GM23248 (cell line): ENCODE data around the gene PRH2. TPM values are rescaled to one million over a fixed set of nuclear protein-coding genes. Genes with fewer than 3 reads are reported as not detected.

ENCODE experiments used
- DNase-seq: peaks from one replicate; pipeline ENCODE4 v3.0.0-alpha.2; 2015
- H2AFZ ChIP-seq: fragments of 200-600 bp; sonication (generic); 2 replicates; pipeline ENCODE4 v1.6.1; 2016; ENCODE audit warnings: antibody characterized with exemption
- H3F3A ChIP-seq: fragments of 200-600 bp; sonication (generic); 2 replicates; pipeline ENCODE4 v1.6.1; 2016; ENCODE audit warnings: mild to moderate bottlenecking, antibody characterized with exemption, mixed run types; ENCODE audit not compliant: insufficient read depth
- H3K27ac ChIP-seq: fragments of 200-600 bp; sonication (generic); 2 replicates; pipeline ENCODE4 v1.5.1; 2016; ENCODE audit warnings: mild to moderate bottlenecking
- H3K27me3 ChIP-seq: fragments of 200-600 bp; sonication (generic); replicated peaks from 2 replicates; pipeline ENCODE4 v1.6.1; 2016; ENCODE audit warnings: mild to moderate bottlenecking; ENCODE audit not compliant: insufficient read depth
- H3K36me3 ChIP-seq: fragments of 200-600 bp; sonication (generic); 2 replicates; pipeline ENCODE4 v1.6.1; 2016; ENCODE audit warnings: low read depth, mild to moderate bottlenecking
- H3K4me1 ChIP-seq: fragments of 200-600 bp; sonication (generic); 2 replicates; pipeline ENCODE4 v1.6.1; 2016; ENCODE audit warnings: mild to moderate bottlenecking; ENCODE audit not compliant: insufficient read depth
- H3K4me2 ChIP-seq: fragments of 200-600 bp; sonication (generic); one replicate; pipeline ENCODE4 v1.6.1; 2016; ENCODE audit warnings: mild to moderate bottlenecking; ENCODE audit not compliant: unreplicated experiment
- H3K4me3 ChIP-seq: fragments of 200-600 bp; sonication (generic); 2 replicates; pipeline ENCODE4 v1.5.1; 2016; ENCODE audit warnings: mild to moderate bottlenecking
- H3K79me2 ChIP-seq: fragments of 200-600 bp; sonication (generic); 2 replicates; pipeline ENCODE4 v1.6.1; 2016; ENCODE audit warnings: mild to moderate bottlenecking; ENCODE audit not compliant: insufficient read depth
- H3K9ac ChIP-seq: fragments of 200-600 bp; sonication (generic); 2 replicates; pipeline ENCODE4 v1.6.1; 2016; ENCODE audit warnings: mild to moderate bottlenecking
- H3K9me2 ChIP-seq: fragments of 200-600 bp; sonication (generic); 2 replicates; pipeline ENCODE4 v1.6.1; 2016; ENCODE audit warnings: mixed run types, mild to moderate bottlenecking, moderate library complexity; ENCODE audit not compliant: insufficient read depth
- H3K9me3 ChIP-seq: fragments of 200-600 bp; sonication (generic); one replicate; pipeline ENCODE4 v1.6.1; 2017; ENCODE audit warnings: low read depth
- H4K20me1 ChIP-seq: fragments of 200-600 bp; sonication (generic); 2 replicates; pipeline ENCODE4 v1.6.0; 2016; ENCODE audit not compliant: insufficient read depth
- EZH2 ChIP-seq: fragments of 200-600 bp; sonication (generic); IDR thresholded peaks from 2 replicates; pipeline ENCODE4 v1.6.1; 2018; ENCODE audit warnings: antibody characterized with exemption, mild to moderate bottlenecking; ENCODE audit not compliant: insufficient read depth, poor library complexity, severe bottlenecking
- EZH2phosphoT487 ChIP-seq: fragments of 200-600 bp; sonication (generic); IDR thresholded peaks from 2 replicates; pipeline ENCODE4 v1.6.1; 2018; ENCODE audit warnings: antibody characterized with exemption, moderate library complexity, mild to moderate bottlenecking, low read depth; ENCODE audit not compliant: insufficient read depth
- WGBS, 2 experiments: methylation state at CpG; one replicate each; pipeline ENCODE4 v1.1.6; 2015 to 2017; ENCODE audit warnings: low lambda C conversion rate in 2 of 2, low coverage in 1 of 2; ENCODE audit errors: missing lambda C conversion rate in 2 of 2; 5-methylcytosine and 5-hydroxymethylcytosine counted together
- in situ Hi-C: fragments of 300-500 bp; cut with MboI; formaldehyde crosslinking; loops from 2 replicates; pipeline ENCODE4 v1.15.0; 2020
- polyA plus RNA-seq: library from polyadenylated mRNA; unstranded; fragments of >200 nt; fragmentation: Nextera tagmentation; extraction: Ambion mirVana; gene quantifications from 2 replicates; pipeline ENCODE4 v1.2.1, GENCODE V29; 2016
- total RNA-seq: library from RNA; depleted of rRNA; stranded (reverse); fragments of >200 nt; shearing (Covaris generic); gene quantifications from 2 replicates; pipeline ENCODE4 v1.2.3, GENCODE V29; 2014

The PRH2 gene
- total and polyA plus RNA-seq, 2 experiments from 2014 or later = 0.53 TPM; not detected in 1

DNA sequence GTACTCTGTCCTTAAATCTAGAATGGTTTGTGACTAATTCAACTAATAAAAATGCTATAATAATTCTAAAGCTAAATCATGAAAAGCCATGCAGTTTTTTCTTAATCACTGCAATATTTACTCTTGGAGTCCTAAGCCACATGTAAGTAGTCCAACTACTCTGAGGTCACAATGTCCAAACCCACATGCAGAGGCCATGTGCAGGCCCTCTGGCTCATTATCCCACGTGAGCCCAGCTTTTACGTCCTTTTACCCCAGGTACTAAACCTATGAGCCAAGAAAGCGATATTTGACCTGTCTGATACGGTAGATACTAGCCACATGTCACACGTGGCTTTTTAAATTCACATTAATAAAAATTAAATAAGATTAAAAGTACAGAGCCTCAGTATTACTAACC is 32.2 kb upstream of the PRH2 start:
- H3K9me3 ChIP-seq = no peaks in the 10 kb centered on the region
- no peak for DNase-seq
- H3K9ac ChIP-seq = no peak overlapping the region
- no peak overlapping the region for H2AFZ ChIP-seq
- no peak overlapping the region for H3K4me3 ChIP-seq
- H3K4me1 ChIP-seq = no peaks in the 10 kb centered on the region
- no peaks in the 10 kb centered on the region for H3K27me3 ChIP-seq
- in situ Hi-C loops = no loop called here
- H3K4me2 ChIP-seq = no peak overlapping the region
- no peak overlapping the region for H3K27ac ChIP-seq
- 88% methylated on average over 5 of the region's 5 CpGs for WGBS, 2 experiments
- H3K9me2 ChIP-seq = no peaks in the 10 kb centered on the region
- TF ChIP-seq EZH2phosphoT487 = no peak
- TF ChIP-seq EZH2 = no peak
- H3F3A ChIP-seq = no peaks in the 10 kb centered on the region
- H3K36me3 ChIP-seq = no peaks in the 10 kb centered on the region
- no peaks in the 10 kb centered on the region for H3K79me2 ChIP-seq
- H4K20me1 ChIP-seq = no peaks in the 10 kb centered on the region

GRCh38 chr12:10900530-10900929 is 28.5 kb upstream of the PRH2 start:
- Histone ChIP-seq H3K9me2 (no peaks in the 10 kb centered on the region), H3K4me3 (no peak overlapping the region), H3K27me3 (no peaks in the 10 kb centered on the region), H4K20me1 (no peaks in the 10 kb centered on the region), H2AFZ (no peak overlapping the region), H3K9me3 (no peaks in the 10 kb centered on the region), H3K4me2 (no peak overlapping the region), H3K79me2 (no peaks in the 10 kb centered on the region), H3F3A (no peaks in the 10 kb centered on the region), H3K27ac (no peak overlapping the region), H3K36me3 (no peaks in the 10 kb centered on the region), H3K4me1 (no peaks in the 10 kb centered on the region), H3K9ac (no peak overlapping the region)
- DNase-seq = no peak
- no peak for TF ChIP-seq EZH2phosphoT487
- TF ChIP-seq EZH2 = no peak
- in situ Hi-C loops = no loop called here
- WGBS, 2 experiments = 82 to 86% methylated on average over 1 of the region's 1 CpG

GRCh38 chr12:10900972-10901371 is 28.1 kb upstream of the PRH2 start:
- in situ Hi-C loops = no loop called here
- TF ChIP-seq EZH2 (no peak), EZH2phosphoT487 (no peak)
- no peaks in the 10 kb centered on the region for H3F3A ChIP-seq
- WGBS, 2 experiments = 69 to 91% methylated on average over 1 of the region's 1 CpG
- no peaks in the 10 kb centered on the region for H4K20me1 ChIP-seq
- H3K9me3 ChIP-seq = no peaks in the 10 kb centered on the region
- no peaks in the 10 kb centered on the region for H3K4me1 ChIP-seq
- H3K9ac ChIP-seq = no peak overlapping the region
- no peak for DNase-seq
- H3K4me2 ChIP-seq = no peak overlapping the region
- H3K36me3 ChIP-seq = no peaks in the 10 kb centered on the region
- H3K27ac ChIP-seq = no peak overlapping the region
- no peaks in the 10 kb centered on the region for H3K9me2 ChIP-seq
- H3K27me3 ChIP-seq = no peaks in the 10 kb centered on the region
- H3K79me2 ChIP-seq = no peaks in the 10 kb centered on the region
- no peak overlapping the region for H2AFZ ChIP-seq
- H3K4me3 ChIP-seq = no peak overlapping the region

DNA sequence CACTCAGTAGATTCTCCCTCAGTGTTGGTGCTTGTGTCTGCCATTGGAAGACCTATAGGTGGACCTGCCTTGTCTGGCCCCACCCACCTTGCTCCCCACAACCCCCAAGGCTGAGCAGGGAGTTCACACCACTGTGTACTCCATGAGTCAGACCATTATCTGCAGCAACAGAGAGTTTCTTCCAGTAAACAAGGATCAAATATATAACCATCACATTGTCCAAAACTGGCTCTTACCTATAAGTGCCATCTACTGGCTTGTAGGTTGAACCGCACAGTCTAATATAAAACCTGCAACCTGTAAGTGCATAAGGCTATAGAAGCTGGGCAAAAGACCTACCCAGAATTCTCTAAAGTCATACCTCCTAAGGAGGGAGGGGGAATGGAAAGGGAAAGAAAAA is 27.6 kb upstream of the PRH2 start:
- Histone ChIP-seq H3K9me2 (no peaks in the 10 kb centered on the region), H3K36me3 (no peaks in the 10 kb centered on the region), H2AFZ (no peak overlapping the region), H3K27ac (no peak overlapping the region), H3K4me2 (no peak overlapping the region), H3K9me3 (no peaks in the 10 kb centered on the region), H3K4me3 (no peak overlapping the region), H3K79me2 (no peaks in the 10 kb centered on the region), H3K4me1 (no peaks in the 10 kb centered on the region), H3F3A (no peaks in the 10 kb centered on the region), H4K20me1 (no peaks in the 10 kb centered on the region), H3K27me3 (no peaks in the 10 kb centered on the region), H3K9ac (no peak overlapping the region)
- in situ Hi-C loops = no loop called here
- TF ChIP-seq EZH2phosphoT487 = no peak
- no peak for TF ChIP-seq EZH2
- WGBS, 2 experiments = 96 to 97% methylated on average over 1 of the region's 1 CpG
- no peak for DNase-seq

GRCh38 chr12:10904686-10905085 is 24.4 kb upstream of the PRH2 start:
- H3K4me2 ChIP-seq = no peak overlapping the region
- no peak for DNase-seq
- no peaks in the 10 kb centered on the region for H3K36me3 ChIP-seq
- H3K9ac ChIP-seq = no peak overlapping the region
- no peaks in the 10 kb centered on the region for H3K9me3 ChIP-seq
- TF ChIP-seq EZH2phosphoT487 (no peak), EZH2 (no peak)
- no peak overlapping the region for H3K4me3 ChIP-seq
- H4K20me1 ChIP-seq = no peaks in the 10 kb centered on the region
- in situ Hi-C loops = no loop called here
- H3K27me3 ChIP-seq = no peaks in the 10 kb centered on the region
- no peak overlapping the region for H3K27ac ChIP-seq
- no peaks in the 10 kb centered on the region for H3K9me2 ChIP-seq
- H3K79me2 ChIP-seq = no peaks in the 10 kb centered on the region
- 71 to 74% methylated on average over 4 of the region's 4 CpGs for WGBS, 2 experiments
- H2AFZ ChIP-seq = no peak overlapping the region
- H3F3A ChIP-seq = no peaks in the 10 kb centered on the region
- no peaks in the 10 kb centered on the region for H3K4me1 ChIP-seq
